Stomach (tissue), 4 donors: ENCODE results near the gene MYL7.

Experiments used
- CTCF ChIP-seq, 7 experiments: fragments of 450-650 bp in 4 of 7; fragments of 200-600 bp in 3 of 7; sonication (generic) in 3 of 7; IDR thresholded peaks; one replicate each; pipeline ENCODE4 v1.5.1; 2016 to 2019; ENCODE audit warnings: antibody characterized with exemption in 7 of 7, control low read depth in 2 of 7, mild to moderate bottlenecking in 1 of 7
- EP300 ChIP-seq: sonication (generic); formaldehyde crosslinking; IDR thresholded peaks from one replicate; pipeline ENCODE4 v1.6.1; 2017; ENCODE audit warnings: antibody characterized with exemption
- POLR2A ChIP-seq, 4 donors: fragments of 450-650 bp; IDR thresholded peaks; one replicate each; pipeline ENCODE4 v1.6.1; 2016; ENCODE audit warnings: antibody characterized with exemption in 4 of 4, control low read depth in 2 of 4, mild to moderate bottlenecking in 1 of 4, moderate library complexity in 1 of 4
- POLR2AphosphoS5 ChIP-seq, 3 donors: sonication (generic); formaldehyde crosslinking; IDR thresholded peaks; one replicate each; pipeline ENCODE4 v1.6.1; 2016; ENCODE audit warnings: antibody characterized with exemption in 3 of 3

- TF ChIP-seq CTCF (IDR thresholded peaks at IDR 0.05) (no peak), POLR2A (IDR thresholded peaks at IDR 0.05) (no peak), POLR2AphosphoS5 (IDR thresholded peaks at IDR 0.05) (no peak), EP300 (no peak)
Observed at GRCh38 chr7:44142028-44142427, 896 bp upstream of the MYL7 start.
